HG03103 (cell line): ENCODE measurements around the gene TBX20.
"Not testable (repeated sequence)": the region's sequence is repeated elsewhere in the genome, so short reads cannot be mapped to it uniquely, and the experiment has no call there.

Experiments
- ATAC-seq: cut with Tn5 transposase; IDR thresholded peaks from one replicate; pipeline ENCODE4 v1.9.1; 2021; ENCODE audit warnings: low read depth; ENCODE audit not compliant: unreplicated experiment

TBX20 gene

DNA sequence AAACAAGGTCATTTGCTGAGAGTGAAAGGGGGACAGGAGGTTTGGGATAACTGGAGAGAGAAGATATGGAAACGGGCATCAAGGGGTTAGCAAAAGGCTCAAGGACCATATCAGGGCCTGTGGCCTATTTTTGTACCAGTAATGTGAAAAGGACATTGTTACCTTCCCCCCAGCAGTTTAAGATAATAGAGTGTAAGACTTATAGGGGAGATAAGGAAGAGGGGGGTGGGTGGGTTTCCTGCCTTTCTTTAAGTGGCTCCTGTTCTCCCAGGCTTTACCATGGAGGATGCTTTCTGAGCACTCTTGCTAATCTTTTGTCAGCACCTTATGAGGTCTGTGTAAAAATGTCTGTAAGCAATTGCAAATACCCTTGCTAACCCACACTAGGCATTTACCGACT, 80.7 kb downstream of the TBX20 start:
- ATAC-seq: not testable (repeated sequence)

GRCh38 chr7:35172131-35172530, 81.8 kb downstream of the TBX20 start:
- not testable (repeated sequence) for ATAC-seq

GRCh38 chr7:35167658-35168057, 86.2 kb downstream of the TBX20 start:
- not testable (repeated sequence) for ATAC-seq

- not testable (repeated sequence) for ATAC-seq
Observed at GRCh38 chr7:35167158-35167557, 86.7 kb downstream of the TBX20 start.

- ATAC-seq: not testable (repeated sequence)
Observed at GRCh38 chr7:35161059-35161740, 92.7 kb downstream of the TBX20 start.
